Stimulated activated CD4-positive, alpha-beta T cell treated with anti-CD3 and anti-CD28 coated beads, Interleukin-4, amount 100 ng/mL, for 48 hours (primary cell): ENCODE data around the gene GDPGP1.

Experiments used
- DNase-seq, 2 donors: peaks; one replicate each; pipeline ENCODE4 v3.0.0-alpha.2; 2020; ENCODE audit warnings: low read depth in 2 of 2

The GDPGP1 gene

GRCh38 chr15:90203922-90204321, 30.1 kb upstream of the GDPGP1 start:
- DNase-seq, result no peak

GRCh38 chr15:90205050-90205848, 28.8 kb upstream of the GDPGP1 start:
- no peak for DNase-seq

GRCh38 chr15:90205886-90206285, 28.1 kb upstream of the GDPGP1 start:
- no peak for DNase-seq

- DNase-seq, result no peak
Observed at GRCh38 chr15:90207252-90207651, 26.8 kb upstream of the GDPGP1 start.

- DNase-seq, result no peak
Observed at GRCh38 chr15:90208356-90208755, 25.7 kb upstream of the GDPGP1 start.

- peak in 1 of 2 donors; percentile 33 for DNase-seq
Observed at GRCh38 chr15:90209591-90209990, 24.4 kb upstream of the GDPGP1 start.

- DNase-seq, result no peak
Observed at GRCh38 chr15:90210593-90210992, 23.4 kb upstream of the GDPGP1 start.

GRCh38 chr15:90211009-90211408, 23.0 kb upstream of the GDPGP1 start:
- no peak for DNase-seq

- DNase-seq, result no peak
Observed at GRCh38 chr15:90211440-90212143, 22.4 kb upstream of the GDPGP1 start.

GRCh38 chr15:90212221-90213098, 21.5 kb upstream of the GDPGP1 start:
- DNase-seq, result no peak

- no peak for DNase-seq
Observed at GRCh38 chr15:90213122-90213817, 20.7 kb upstream of the GDPGP1 start.

- DNase-seq, result no peak
Observed at GRCh38 chr15:90213818-90214204, 20.2 kb upstream of the GDPGP1 start.

GRCh38 chr15:90214553-90215196, 19.3 kb upstream of the GDPGP1 start:
- DNase-seq, result no peak

GRCh38 chr15:90217671-90218394, 16.2 kb upstream of the GDPGP1 start:
- DNase-seq, result no peak

GRCh38 chr15:90219421-90220141, 14.4 kb upstream of the GDPGP1 start:
- peak; percentile 40 to 53 for DNase-seq

- peak in 1 of 2 donors; percentile 28 for DNase-seq
Observed at GRCh38 chr15:90221246-90221900, 12.6 kb upstream of the GDPGP1 start.

- DNase-seq, result no peak
Observed at GRCh38 chr15:90222547-90222946, 11.5 kb upstream of the GDPGP1 start.

- no peak for DNase-seq
Observed at GRCh38 chr15:90223441-90224165, 10.4 kb upstream of the GDPGP1 start.

- DNase-seq, result no peak
Observed at GRCh38 chr15:90225047-90225446, 9.0 kb upstream of the GDPGP1 start.
